ENCODE measurements around the gene ELAVL2.

The ELAVL2 gene

GRCh38 chr9:23672151-23672550, 153.9 kb downstream of the ELAVL2 start:
- Histone ChIP-seq H3K9me2 (replicated peaks; ENCODE audit: insufficient read depth, low read length) (no peaks in the 10 kb centered on the region), H3K4me2 (ENCODE audit: low read depth, low read length) (no peak overlapping the region), H3F3A (ENCODE audit: insufficient read depth, low read length) (no peaks in the 10 kb centered on the region), H3K9me3 (replicated peaks; ENCODE audit: insufficient read depth, low read length) (no peaks in the 10 kb centered on the region), H3K4me1 (ENCODE audit: low read length) (no peaks in the 10 kb centered on the region), H3K27ac (ENCODE audit: low read length) (no peak overlapping the region), H3K9ac (ENCODE audit: low read length) (no peak overlapping the region), H3K27me3 (replicated peaks; ENCODE audit: insufficient read depth, low read length) (no peaks in the 10 kb centered on the region), H4K20me1 (ENCODE audit: insufficient read depth, low read length) (no peaks in the 10 kb centered on the region), H3K36me3 (replicated peaks; ENCODE audit: insufficient read depth, low read length) (no peaks in the 10 kb centered on the region), H3K4me3 (ENCODE audit: low read length) (no peak overlapping the region), H2AFZ (ENCODE audit: low read length) (no peak overlapping the region), H3K79me2 (ENCODE audit: low read length) (no peaks in the 10 kb centered on the region)
- DNase-seq: no peak
- TF ChIP-seq EZH2phosphoT487 (IDR thresholded peaks at IDR 0.05; ENCODE audit: low read length) (no peak), EZH2 (optimal IDR thresholded peaks at IDR 0.05; ENCODE audit: low read depth, low read length) (no peak), CTCF (IDR thresholded peaks at IDR 0.05; ENCODE audit: low read length) (no peak)

DNA sequence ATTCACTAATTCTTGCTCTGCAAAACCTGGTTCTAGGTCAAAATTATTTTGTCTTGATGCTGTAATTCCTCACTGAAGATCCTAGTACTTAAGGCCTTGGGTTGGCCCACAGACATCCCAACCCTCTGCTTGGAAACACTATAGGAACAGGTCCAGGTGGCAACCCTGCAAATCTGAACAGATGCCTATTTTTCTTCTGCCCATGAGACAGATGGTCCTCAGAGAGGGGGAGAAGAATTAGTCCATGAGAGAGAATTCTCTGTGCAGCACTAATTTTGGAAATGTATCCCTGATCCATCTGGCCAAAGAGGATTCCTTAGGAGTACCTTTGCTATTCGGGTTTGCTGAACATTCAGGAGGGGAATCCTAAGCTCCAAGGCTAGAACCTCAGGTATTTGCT, 156.3 kb downstream of the ELAVL2 start:
- Histone ChIP-seq H2AFZ (ENCODE audit: low read length) (no peak overlapping the region), H3K27ac (ENCODE audit: low read length) (no peak overlapping the region), H3K36me3 (replicated peaks; ENCODE audit: insufficient read depth, low read length) (no peaks in the 10 kb centered on the region), H3K4me3 (ENCODE audit: low read length) (no peak overlapping the region), H3F3A (ENCODE audit: insufficient read depth, low read length) (no peaks in the 10 kb centered on the region), H4K20me1 (ENCODE audit: insufficient read depth, low read length) (no peaks in the 10 kb centered on the region), H3K9me2 (replicated peaks; ENCODE audit: insufficient read depth, low read length) (no peaks in the 10 kb centered on the region), H3K27me3 (replicated peaks; ENCODE audit: insufficient read depth, low read length) (no peaks in the 10 kb centered on the region), H3K4me1 (ENCODE audit: low read length) (no peaks in the 10 kb centered on the region), H3K9me3 (replicated peaks; ENCODE audit: insufficient read depth, low read length) (no peaks in the 10 kb centered on the region), H3K9ac (ENCODE audit: low read length) (no peak overlapping the region), H3K4me2 (ENCODE audit: low read depth, low read length) (no peak overlapping the region), H3K79me2 (ENCODE audit: low read length) (no peaks in the 10 kb centered on the region)
- DNase-seq: no peak
- TF ChIP-seq EZH2phosphoT487 (IDR thresholded peaks at IDR 0.05; ENCODE audit: low read length) (no peak), CTCF (IDR thresholded peaks at IDR 0.05; ENCODE audit: low read length) (no peak), EZH2 (optimal IDR thresholded peaks at IDR 0.05; ENCODE audit: low read depth, low read length) (no peak)

GRCh38 chr9:23665635-23666034, 160.4 kb downstream of the ELAVL2 start:
- H3K4me1 ChIP-seq (ENCODE audit: low read length): no peaks in the 10 kb centered on the region
- H3K27me3 ChIP-seq (replicated peaks; ENCODE audit: insufficient read depth, low read length): no peaks in the 10 kb centered on the region
- no peaks in the 10 kb centered on the region for H3K9me3 ChIP-seq (replicated peaks; ENCODE audit: insufficient read depth, low read length)
- no peaks in the 10 kb centered on the region for H3K9me2 ChIP-seq (replicated peaks; ENCODE audit: insufficient read depth, low read length)
- no peaks in the 10 kb centered on the region for H3K79me2 ChIP-seq (ENCODE audit: low read length)
- no peaks in the 10 kb centered on the region for H3K36me3 ChIP-seq (replicated peaks; ENCODE audit: insufficient read depth, low read length)
- no peak overlapping the region for H2AFZ ChIP-seq (ENCODE audit: low read length)
- TF ChIP-seq CTCF (IDR thresholded peaks at IDR 0.05; ENCODE audit: low read length): no peak
- TF ChIP-seq EZH2 (optimal IDR thresholded peaks at IDR 0.05; ENCODE audit: low read depth, low read length): no peak
- no peak for TF ChIP-seq EZH2phosphoT487 (IDR thresholded peaks at IDR 0.05; ENCODE audit: low read length)
- H3F3A ChIP-seq (ENCODE audit: insufficient read depth, low read length): no peaks in the 10 kb centered on the region
- no peak overlapping the region for H3K4me3 ChIP-seq (ENCODE audit: low read length)
- H4K20me1 ChIP-seq (ENCODE audit: insufficient read depth, low read length): no peaks in the 10 kb centered on the region
- no peak for DNase-seq
- no peak overlapping the region for H3K4me2 ChIP-seq (ENCODE audit: low read depth, low read length)
- H3K27ac ChIP-seq (ENCODE audit: low read length): no peak overlapping the region
- H3K9ac ChIP-seq (ENCODE audit: low read length): no peak overlapping the region
